Keratinocyte (primary cell): Measurements from ENCODE around the gene PPP6R1. TPM values are rescaled to one million over a fixed set of nuclear protein-coding genes. Genes with fewer than 3 reads are reported as not detected.

Source experiments
- DNase-seq: peaks from one replicate; pipeline ENCODE4 v3.0.0-alpha.2; 2011; ENCODE audit warnings: low read depth, missing footprints, low spot score
- FAIRE-seq: peaks from 2 replicates; lab custom pipeline; 2011; peaks lifted over from hg19 to GRCh38; lab: Jason Lieb, UNC
- H2AFZ ChIP-seq: 2 replicates; pipeline ENCODE4 v1.6.0; 2012; ENCODE audit warnings: low read length, control low read depth, inconsistent platforms; ENCODE audit not compliant: control insufficient read depth
- H3K27ac ChIP-seq: 2 replicates; pipeline ENCODE4 v1.5.1; 2011; ENCODE audit warnings: low read length; ENCODE audit not compliant: control insufficient read depth, insufficient read depth
- H3K27me3 ChIP-seq: 3 replicates; pipeline ENCODE4 v1.6.0; 2011; ENCODE audit warnings: low read length; ENCODE audit not compliant: control insufficient read depth, insufficient read depth; ENCODE audit errors: extremely low read depth
- H3K36me3 ChIP-seq, 2 experiments: 2 replicates in 1 of 2; 3 replicates in 1 of 2; pipeline ENCODE4 v1.5.1; 2011; ENCODE audit warnings: low read length in 2 of 2, mild to moderate bottlenecking in 1 of 2; ENCODE audit not compliant: control insufficient read depth in 2 of 2, insufficient read depth in 2 of 2; ENCODE audit errors: extremely low read depth in 1 of 2
- H3K4me1 ChIP-seq: 3 replicates; pipeline ENCODE4 v1.5.1; 2011; ENCODE audit warnings: low read length; ENCODE audit not compliant: control insufficient read depth, insufficient read depth; ENCODE audit errors: extremely low read depth
- H3K4me2 ChIP-seq: 3 replicates; pipeline ENCODE4 v1.6.0; 2011; ENCODE audit warnings: low read depth, low read length; ENCODE audit not compliant: control insufficient read depth, insufficient read depth; ENCODE audit errors: extremely low read depth
- H3K4me3 ChIP-seq, 3 experiments: fragments of 200-600 bp in 1 of 3; sonication (generic) in 1 of 3; 2 replicates in 2 of 3; 3 replicates in 1 of 3; pipeline ENCODE4 v1.5.1; 2011 to 2016; ENCODE audit warnings: low read length in 3 of 3, mild to moderate bottlenecking in 3 of 3, control low read depth in 2 of 3, inconsistent platforms in 1 of 3, low read depth in 1 of 3, mixed read lengths in 1 of 3, mixed run types in 1 of 3, moderate library complexity in 1 of 3; ENCODE audit not compliant: control insufficient read depth in 2 of 3, insufficient read depth in 2 of 3; ENCODE audit errors: extremely low read depth in 1 of 3
- H3K79me2 ChIP-seq: 2 replicates; pipeline ENCODE4 v1.6.0; 2012; ENCODE audit warnings: low read length; ENCODE audit not compliant: control insufficient read depth, insufficient read depth
- H3K9ac ChIP-seq: 3 replicates; pipeline ENCODE4 v1.6.0; 2011; ENCODE audit warnings: low read length; ENCODE audit not compliant: control insufficient read depth, insufficient read depth; ENCODE audit errors: extremely low read depth
- H3K9me1 ChIP-seq: 3 replicates; pipeline ENCODE4 v1.6.0; 2011; ENCODE audit warnings: low read length; ENCODE audit not compliant: control insufficient read depth, insufficient read depth; ENCODE audit errors: extremely low read depth
- H3K9me3 ChIP-seq: 2 replicates; pipeline ENCODE4 v1.5.1; 2012; ENCODE audit warnings: low read depth, low read length; ENCODE audit not compliant: control insufficient read depth
- H4K20me1 ChIP-seq: 3 replicates; pipeline ENCODE4 v1.6.0; 2011; ENCODE audit warnings: low read length; ENCODE audit not compliant: control insufficient read depth, insufficient read depth; ENCODE audit errors: extremely low read depth
- EZH2 ChIP-seq: IDR thresholded peaks from one replicate; pipeline ENCODE4 v1.6.1; 2012; ENCODE audit warnings: inconsistent platforms, mild to moderate bottlenecking, low read length, moderate library complexity
- dilution Hi-C: fragments of 300-500 bp; cut with MboI; formaldehyde crosslinking; loops from one replicate; pipeline ENCODE4 v1.7.0; 2020; ENCODE audit warnings: low sequenced_read_pairs; ENCODE audit not compliant: extremely low pct_ligation_motif_present
- polyA plus RNA-seq, 5 experiments: library from polyadenylated mRNA; depleted of rRNA in 3 of 5; stranded (reverse) in 3 of 5; stranded (forward) in 1 of 5; unstranded in 1 of 5; fragments of >200 nt; gene quantifications; 1 replicate in 1 of 5; 2 replicates in 3 of 5; 3 replicates in 1 of 5; pipeline versions ENCODE4 v1.2.1 to v1.2.3, GENCODE V29; 2011 to 2012; ENCODE audit warnings: missing spikeins in 2 of 5, low read depth in 1 of 5, low replicate concordance in 1 of 5
- TF ChIP-seq, protein P1 (sequence below), 3 experiments: IDR thresholded peaks in 1 of 3; conservative IDR thresholded peaks in 1 of 3; optimal IDR thresholded peaks in 1 of 3; 2 replicates in 2 of 3; 3 replicates in 1 of 3; pipeline versions ENCODE3 to v1.5.1; 2011; ENCODE audit warnings: low read length in 3 of 3, mild to moderate bottlenecking in 3 of 3, moderate library complexity in 2 of 3, control low read depth in 1 of 3, inconsistent platforms in 1 of 3; ENCODE audit not compliant: insufficient read depth in 2 of 3; ENCODE audit errors: extremely low read depth in 1 of 3

PPP6R1 gene
- polyA plus RNA-seq, 1 donor (not counting 4 experiments of a cell fraction or from before 2014, with no cell fraction given), result 26.7 TPM

DNA sequence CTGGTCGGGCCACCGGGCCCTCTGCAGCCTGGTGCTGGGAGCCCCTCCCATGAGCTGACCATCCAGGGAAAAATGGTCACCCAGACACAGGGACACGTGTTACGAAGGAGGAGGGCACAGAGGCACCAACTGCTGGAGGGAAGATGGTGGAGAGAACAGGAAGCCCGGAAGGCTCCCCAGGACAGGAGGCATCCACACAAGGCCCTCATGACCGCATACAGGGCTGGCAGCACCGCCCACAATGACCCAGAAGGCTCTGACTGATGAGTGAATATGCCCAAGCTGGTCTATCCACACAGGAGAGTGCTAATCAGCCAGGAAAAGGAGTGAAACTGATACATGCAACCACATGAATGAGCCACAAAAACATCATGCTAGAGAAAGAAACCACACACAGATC lies 16.3 kb downstream of the PPP6R1 start:
- Histone ChIP-seq H3K4me1 (no peaks in the 10 kb centered on the region), H4K20me1 (peaks cover 7% of the 10 kb centered on the region), H3K9me3 (no peaks in the 10 kb centered on the region), H3K4me3 (no peak overlapping the region), H3K36me3 (peaks cover 48% of the 10 kb centered on the region in 2 experiments), H3K27ac (no peak overlapping the region), H3K9ac (no peak overlapping the region), H3K4me2 (no peak overlapping the region), H3K27me3 (no peaks in the 10 kb centered on the region), H2AFZ (no peak overlapping the region), H3K79me2 (peaks cover 20% of the 10 kb centered on the region), H3K9me1 (no peaks in the 10 kb centered on the region)
- dilution Hi-C loops, result no loop called here
- TF ChIP-seq, protein P1, sequence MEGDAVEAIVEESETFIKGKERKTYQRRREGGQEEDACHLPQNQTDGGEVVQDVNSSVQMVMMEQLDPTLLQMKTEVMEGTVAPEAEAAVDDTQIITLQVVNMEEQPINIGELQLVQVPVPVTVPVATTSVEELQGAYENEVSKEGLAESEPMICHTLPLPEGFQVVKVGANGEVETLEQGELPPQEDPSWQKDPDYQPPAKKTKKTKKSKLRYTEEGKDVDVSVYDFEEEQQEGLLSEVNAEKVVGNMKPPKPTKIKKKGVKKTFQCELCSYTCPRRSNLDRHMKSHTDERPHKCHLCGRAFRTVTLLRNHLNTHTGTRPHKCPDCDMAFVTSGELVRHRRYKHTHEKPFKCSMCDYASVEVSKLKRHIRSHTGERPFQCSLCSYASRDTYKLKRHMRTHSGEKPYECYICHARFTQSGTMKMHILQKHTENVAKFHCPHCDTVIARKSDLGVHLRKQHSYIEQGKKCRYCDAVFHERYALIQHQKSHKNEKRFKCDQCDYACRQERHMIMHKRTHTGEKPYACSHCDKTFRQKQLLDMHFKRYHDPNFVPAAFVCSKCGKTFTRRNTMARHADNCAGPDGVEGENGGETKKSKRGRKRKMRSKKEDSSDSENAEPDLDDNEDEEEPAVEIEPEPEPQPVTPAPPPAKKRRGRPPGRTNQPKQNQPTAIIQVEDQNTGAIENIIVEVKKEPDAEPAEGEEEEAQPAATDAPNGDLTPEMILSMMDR (optimal IDR thresholded peaks at IDR 0.05 in 1 of 3, IDR thresholded peaks at IDR 0.05 in 1 of 3, conservative IDR thresholded peaks at IDR 0.05 in 1 of 3; ENCODE audit: extremely low read depth in 1 of 3, insufficient read depth in 2 of 3, low read length in 3 of 3), result no peak
- no peak for TF ChIP-seq EZH2
- DNase-seq (no peak), FAIRE-seq (no peak)

DNA sequence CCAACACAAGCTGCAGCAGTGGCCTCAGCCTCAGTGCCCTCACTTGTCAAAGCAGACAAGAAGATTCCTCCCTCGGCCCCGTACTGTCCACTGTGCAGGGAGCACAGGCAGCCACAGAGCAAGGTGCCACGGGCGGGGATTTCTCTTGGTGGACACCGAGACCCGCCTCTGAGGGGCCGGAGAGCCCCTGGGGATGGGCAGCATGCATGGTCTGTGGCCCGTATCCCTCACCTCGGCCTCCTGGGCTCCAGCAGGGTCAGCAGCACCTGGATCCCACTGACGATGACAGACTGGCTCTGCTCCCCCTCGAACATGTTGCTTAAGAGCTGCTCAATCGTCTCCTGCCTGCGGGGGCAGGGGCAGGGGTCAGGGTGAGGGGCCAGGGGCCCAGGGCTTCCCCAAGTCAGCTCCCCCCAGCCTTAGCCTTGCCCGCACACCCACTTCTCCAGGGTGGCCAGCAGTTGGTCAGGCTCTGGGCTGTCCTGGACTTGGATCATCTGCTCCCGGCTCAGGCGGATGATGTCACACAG lies 16.8 kb downstream of the PPP6R1 start:
- H3K4me3 ChIP-seq, result no peak overlapping the region
- no peak overlapping the region for H3K4me2 ChIP-seq
- dilution Hi-C loops, result no loop called here
- no peaks in the 10 kb centered on the region for H3K27me3 ChIP-seq
- FAIRE-seq (no peak), DNase-seq (no peak)
- TF ChIP-seq, protein P1 (optimal IDR thresholded peaks at IDR 0.05 in 1 of 3, IDR thresholded peaks at IDR 0.05 in 1 of 3, conservative IDR thresholded peaks at IDR 0.05 in 1 of 3; ENCODE audit: extremely low read depth in 1 of 3, insufficient read depth in 2 of 3, low read length in 3 of 3), result no peak
- no peak for TF ChIP-seq EZH2
- H3K9me3 ChIP-seq, result no peaks in the 10 kb centered on the region
- H2AFZ ChIP-seq, result no peak overlapping the region
- no peak overlapping the region for H3K9ac ChIP-seq
- peaks cover 48 to 53% of the 10 kb centered on the region in 2 experiments for H3K36me3 ChIP-seq
- no peaks in the 10 kb centered on the region for H3K4me1 ChIP-seq
- H4K20me1 ChIP-seq, result peaks cover 5% of the 10 kb centered on the region
- H3K9me1 ChIP-seq, result no peaks in the 10 kb centered on the region
- H3K79me2 ChIP-seq, result peaks cover 15% of the 10 kb centered on the region
- no peak overlapping the region for H3K27ac ChIP-seq
